Lower leg skin (tissue), 3 donors: ENCODE measurements around the gene DDI1.

Experiments used
- CTCF ChIP-seq, 3 donors: fragments of 450-650 bp; IDR thresholded peaks; one replicate each; pipeline ENCODE4 v1.5.1; 2016; ENCODE audit warnings: antibody characterized with exemption in 3 of 3, mild to moderate bottlenecking in 3 of 3, moderate library complexity in 2 of 3
- POLR2A ChIP-seq, 2 donors: fragments of 450-650 bp; IDR thresholded peaks; one replicate each; pipeline ENCODE4 v1.6.1; 2016 to 2017; ENCODE audit warnings: antibody characterized with exemption in 2 of 2, mild to moderate bottlenecking in 1 of 2, moderate library complexity in 1 of 2

GRCh38 chr11:104015649-104016415 lies 20.6 kb upstream of the DDI1 start:
- TF ChIP-seq CTCF (IDR thresholded peaks at IDR 0.05), result no peak
- TF ChIP-seq POLR2A (IDR thresholded peaks at IDR 0.05), result no peak
